ENCODE data around the gene PHLDB2. TPM values are rescaled to one million over a fixed set of nuclear protein-coding genes. Genes with fewer than 3 reads are reported as not detected.

PHLDB2 gene
- total RNA-seq, 4 donors from 2014 or later: 81.6 to 171 (median 88.2) TPM

- WGBS, 2 donors: 92% methylated on average over 2 of the region's 2 CpGs
- Histone ChIP-seq H3K9me3 (no peaks in the 10 kb centered on the region), H3K36me3 (peaks cover 0 to 60% (median 0%) of the 10 kb centered on the region in 3 donors), H3K27ac (no peak overlapping the region), H3K4me3 (no peak overlapping the region), H3K4me1 (no peaks in the 10 kb centered on the region), H3K27me3 (no peaks in the 10 kb centered on the region)
- no peak for TF ChIP-seq EP300 (IDR thresholded peaks at IDR 0.05)
- no peak for TF ChIP-seq POLR2A (IDR thresholded peaks at IDR 0.05)
- TF ChIP-seq CTCF (IDR thresholded peaks at IDR 0.05): no peak
- no peak for DNase-seq (ENCODE audit: low spot score in 2 of 2)
These were observed 84.5 kb downstream of the PHLDB2 start for GRCh38 chr3:111943533-111943932.

DNA sequence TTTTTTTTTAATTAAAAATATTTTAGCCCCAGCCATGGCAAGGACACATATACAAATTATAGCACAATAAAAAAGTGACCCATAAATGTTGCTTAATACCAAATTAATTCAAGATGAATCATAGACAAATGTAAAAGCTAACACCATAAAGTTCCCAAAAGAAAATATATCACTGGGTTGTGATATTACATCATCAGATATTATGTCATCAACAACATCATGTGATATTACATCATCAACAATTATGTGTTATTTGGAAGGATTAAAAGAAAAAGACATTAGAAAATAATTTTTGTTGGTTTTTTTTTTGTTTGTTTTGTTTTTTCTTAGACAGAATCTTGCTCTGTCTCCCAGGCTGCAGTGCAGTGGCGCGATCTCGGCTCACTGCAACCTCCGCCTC, 85.3 kb downstream of the PHLDB2 start:
- no peak overlapping the region for H3K27ac ChIP-seq
- WGBS, 2 donors: 97% methylated on average over 4 of the region's 4 CpGs
- no peak for DNase-seq (ENCODE audit: low spot score in 2 of 2)
- no peaks in the 10 kb centered on the region for H3K4me1 ChIP-seq
- H3K9me3 ChIP-seq: no peaks in the 10 kb centered on the region
- no peak overlapping the region for H3K4me3 ChIP-seq
- H3K36me3 ChIP-seq: peaks cover 0 to 57% (median 0%) of the 10 kb centered on the region in 3 donors
- H3K27me3 ChIP-seq: no peaks in the 10 kb centered on the region
- TF ChIP-seq CTCF (IDR thresholded peaks at IDR 0.05): no peak
- no peak for TF ChIP-seq POLR2A (IDR thresholded peaks at IDR 0.05)
- TF ChIP-seq EP300 (IDR thresholded peaks at IDR 0.05): no peak

GRCh38 chr3:111947231-111947630, 88.2 kb downstream of the PHLDB2 start:
- Histone ChIP-seq H3K36me3 (peaks cover 0 to 36% (median 0%) of the 10 kb centered on the region in 3 donors), H3K4me3 (no peak overlapping the region), H3K4me1 (no peaks in the 10 kb centered on the region), H3K27me3 (no peaks in the 10 kb centered on the region), H3K27ac (no peak overlapping the region), H3K9me3 (no peaks in the 10 kb centered on the region)
- WGBS, 2 donors: 19 to 24% methylated on average over 1 of the region's 1 CpG
- TF ChIP-seq POLR2A (IDR thresholded peaks at IDR 0.05): no peak
- TF ChIP-seq EP300 (IDR thresholded peaks at IDR 0.05): no peak
- no peak for TF ChIP-seq CTCF (IDR thresholded peaks at IDR 0.05)
- DNase-seq (ENCODE audit: low spot score in 2 of 2): no peak

DNA sequence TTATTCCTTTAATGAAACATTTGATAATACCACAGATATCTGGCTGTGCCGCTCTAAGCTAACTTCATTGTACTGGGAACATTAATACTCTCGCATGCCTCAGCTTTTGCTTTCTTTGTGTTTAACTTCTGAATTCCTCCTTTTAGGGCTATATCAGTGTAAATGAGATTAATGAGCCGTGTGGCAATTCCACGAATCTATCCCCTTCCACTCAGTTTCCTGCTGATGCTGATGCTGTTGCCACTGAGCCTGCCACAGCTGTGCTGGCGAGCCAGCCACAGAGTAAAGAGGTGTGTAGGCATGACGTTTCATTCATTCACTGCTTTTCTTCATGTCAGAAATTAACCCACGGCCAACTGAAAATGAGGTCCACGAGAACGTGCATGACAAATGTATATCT, 89.7 kb downstream of the PHLDB2 start:
- TF ChIP-seq POLR2A (IDR thresholded peaks at IDR 0.05) (no peak), CTCF (IDR thresholded peaks at IDR 0.05) (no peak), EP300 (IDR thresholded peaks at IDR 0.05) (no peak)
- no peaks in the 10 kb centered on the region for H3K9me3 ChIP-seq
- no peaks in the 10 kb centered on the region for H3K4me1 ChIP-seq
- H3K27ac ChIP-seq: no peak overlapping the region
- H3K36me3 ChIP-seq: peaks cover 0 to 49% (median 0%) of the 10 kb centered on the region in 3 donors
- H3K27me3 ChIP-seq: no peaks in the 10 kb centered on the region
- no peak for DNase-seq (ENCODE audit: low spot score in 2 of 2)
- H3K4me3 ChIP-seq: no peak overlapping the region
- 84 to 86% methylated on average over 9 of the region's 9 CpGs for WGBS, 2 donors

GRCh38 chr3:111949712-111950111, 90.6 kb downstream of the PHLDB2 start:
- H3K36me3 ChIP-seq: peaks cover 0 to 45% (median 0%) of the 10 kb centered on the region in 3 donors
- WGBS, 2 donors: 75 to 76% methylated on average over 3 of the region's 3 CpGs
- no peak for TF ChIP-seq CTCF (IDR thresholded peaks at IDR 0.05)
- no peak for TF ChIP-seq EP300 (IDR thresholded peaks at IDR 0.05)
- no peak for TF ChIP-seq POLR2A (IDR thresholded peaks at IDR 0.05)

More at GRCh38 chr3:111949712-111950111, 90.6 kb downstream of the PHLDB2 start:
- no peaks in the 10 kb centered on the region for H3K9me3 ChIP-seq
- no peak for DNase-seq (ENCODE audit: low spot score in 2 of 2)
- no peak overlapping the region for H3K4me3 ChIP-seq
- H3K27me3 ChIP-seq: no peaks in the 10 kb centered on the region
- no peak overlapping the region for H3K27ac ChIP-seq
- no peaks in the 10 kb centered on the region for H3K4me1 ChIP-seq
